Vagina (tissue), 2 donors: ENCODE measurements around the gene FECH. TPM values are rescaled to one million over a fixed set of nuclear protein-coding genes. Genes with fewer than 3 reads are reported as not detected.

Experiments used
- DNase-seq, 2 donors: peaks; one replicate each; pipeline ENCODE4 v3.0.0-alpha.2; 2017; ENCODE audit errors: extremely low spot score in 2 of 2
- H3K27ac ChIP-seq: fragments of 200-600 bp; sonication (generic); one replicate; pipeline ENCODE4 v1.5.1; 2019
- H3K27me3 ChIP-seq: fragments of 200-600 bp; sonication (generic); one replicate; pipeline ENCODE4 v1.5.1; 2019
- H3K36me3 ChIP-seq, 2 donors: fragments of 200-600 bp; sonication (generic); one replicate each; pipeline ENCODE4 v1.5.1; 2017 to 2019
- H3K4me1 ChIP-seq: fragments of 200-600 bp; sonication (generic); one replicate; pipeline ENCODE4 v1.5.1; 2019
- H3K4me3 ChIP-seq, 2 donors: fragments of 200-600 bp; sonication (generic); 1 replicate in 1 of 2; 2 replicates in 1 of 2; pipeline ENCODE4 v1.5.1; 2016 to 2019
- H3K9me3 ChIP-seq: fragments of 200-600 bp; sonication (generic); one replicate; pipeline ENCODE4 v1.5.1; 2019
- CTCF ChIP-seq, 3 experiments: fragments of 450-650 bp in 2 of 3; fragments of 200-600 bp in 1 of 3; sonication (generic) in 1 of 3; IDR thresholded peaks; one replicate each; pipeline ENCODE4 v1.5.1; 2017 to 2019; ENCODE audit warnings: antibody characterized with exemption in 3 of 3, mild to moderate bottlenecking in 2 of 3, moderate library complexity in 2 of 3
- POLR2A ChIP-seq, 2 donors: fragments of 450-650 bp; IDR thresholded peaks; one replicate each; pipeline ENCODE4 v1.6.1; 2017; ENCODE audit warnings: antibody characterized with exemption in 2 of 2, mild to moderate bottlenecking in 2 of 2, moderate library complexity in 2 of 2
- POLR2AphosphoS5 ChIP-seq, 2 donors: sonication (generic); formaldehyde crosslinking; IDR thresholded peaks; one replicate each; pipeline ENCODE4 v1.9.0; 2017; ENCODE audit warnings: antibody characterized with exemption in 2 of 2, mild to moderate bottlenecking in 2 of 2, low read depth in 1 of 2; ENCODE audit not compliant: insufficient read depth in 1 of 2
- intact Hi-C: fragments of 100-400 bp; cut with DNase I; formaldehyde crosslinking; loops from one replicate; pipeline ENCODE4 v1.15.1; 2023
- total RNA-seq: library from RNA; depleted of rRNA; stranded (reverse); fragments of >200 nt; gene quantifications from one replicate; pipeline ENCODE4 v1.2.3, GENCODE V29; 2016

FECH gene
- total RNA-seq, 1 donor from 2014 or later, result 44.7 TPM

GRCh38 chr18:57505231-57505630, 81.3 kb downstream of the FECH start:
- intact Hi-C loops, result no loop called here
- H3K4me3 ChIP-seq, result no peak overlapping the region
- TF ChIP-seq POLR2AphosphoS5 (IDR thresholded peaks at IDR 0.05; ENCODE audit: insufficient read depth in 1 of 2, low read depth in 1 of 2) (no peak), POLR2A (IDR thresholded peaks at IDR 0.05) (no peak), CTCF (IDR thresholded peaks at IDR 0.05) (no peak)
- no peak for DNase-seq
- H3K27ac ChIP-seq, result no peak overlapping the region
- no peaks in the 10 kb centered on the region for H3K9me3 ChIP-seq
- H3K4me1 ChIP-seq, result no peaks in the 10 kb centered on the region
- H3K27me3 ChIP-seq, result no peaks in the 10 kb centered on the region
- H3K36me3 ChIP-seq, result no peaks in the 10 kb centered on the region

DNA sequence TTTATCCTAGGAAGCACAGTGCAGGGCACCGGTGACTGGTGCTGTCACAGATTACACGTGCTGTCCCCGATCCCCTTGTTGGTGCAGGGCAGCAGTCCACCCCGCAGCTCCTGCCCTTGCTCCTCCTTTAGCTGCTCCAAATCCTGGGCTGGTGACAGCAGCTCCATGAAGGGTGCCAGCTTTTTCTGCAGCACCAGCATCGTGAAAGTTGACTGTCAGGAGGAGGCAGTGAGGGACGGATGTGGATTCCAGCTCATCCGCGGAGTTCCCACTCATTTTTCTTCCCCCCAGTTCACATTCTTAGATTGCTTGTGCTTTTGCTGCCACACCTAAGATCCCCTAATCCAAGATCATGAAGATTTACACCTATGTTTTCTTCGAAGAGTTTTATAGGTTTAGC, 83.9 kb downstream of the FECH start:
- Histone ChIP-seq H3K27ac (no peak overlapping the region), H3K9me3 (no peaks in the 10 kb centered on the region), H3K4me1 (no peaks in the 10 kb centered on the region), H3K4me3 (no peak overlapping the region), H3K36me3 (no peaks in the 10 kb centered on the region), H3K27me3 (no peaks in the 10 kb centered on the region)
- no peak for TF ChIP-seq POLR2AphosphoS5 (IDR thresholded peaks at IDR 0.05; ENCODE audit: insufficient read depth in 1 of 2, low read depth in 1 of 2)
- TF ChIP-seq POLR2A (IDR thresholded peaks at IDR 0.05), result no peak
- TF ChIP-seq CTCF (IDR thresholded peaks at IDR 0.05), result no peak
- intact Hi-C loops, result no loop called here
- DNase-seq, result no peak

- intact Hi-C loops, result no loop called here
Observed at GRCh38 chr18:57498682-57499256, 87.7 kb downstream of the FECH start.

More at GRCh38 chr18:57498682-57499256, 87.7 kb downstream of the FECH start:
- Histone ChIP-seq H3K4me3 (no peak overlapping the region), H3K36me3 (no peaks in the 10 kb centered on the region), H3K4me1 (no peaks in the 10 kb centered on the region), H3K9me3 (no peaks in the 10 kb centered on the region), H3K27ac (no peak overlapping the region), H3K27me3 (no peaks in the 10 kb centered on the region)
- TF ChIP-seq CTCF (IDR thresholded peaks at IDR 0.05) (no peak), POLR2AphosphoS5 (IDR thresholded peaks at IDR 0.05; ENCODE audit: insufficient read depth in 1 of 2, low read depth in 1 of 2) (no peak), POLR2A (IDR thresholded peaks at IDR 0.05) (no peak)
- no peak for DNase-seq

Other genes with a start within 250 kb of the FECH start
- gene ST8SIA3, start 234.1 kb downstream of the FECH start, total RNA-seq, result 0.25 TPM
- not detected for gene ONECUT2, start 151.3 kb downstream of the FECH start, total RNA-seq
- gene NARS1, start 35.1 kb upstream of the FECH start, total RNA-seq, result 81.3 TPM
- 41.5 TPM for gene ATP8B1, start 216.6 kb upstream of the FECH start, total RNA-seq